ENCODE data around the gene CUL9. TPM values are rescaled to one million over a fixed set of nuclear protein-coding genes. Genes with fewer than 3 reads are reported as not detected.

Gene CUL9
- polyA plus RNA-seq, 1 donor from 2014 or later = 65.0 TPM

- Histone ChIP-seq H3K36me3 (ENCODE audit: insufficient read depth, low read length) (no peaks in the 10 kb centered on the region), H3K9ac (ENCODE audit: low read length) (peak overlapping the region; percentile 76), H2AFZ (ENCODE audit: low read depth, low read length) (no peak overlapping the region), H3K27me3 (ENCODE audit: insufficient read depth, low read depth, low read length) (no peaks in the 10 kb centered on the region), H3K79me2 (replicated peaks; ENCODE audit: insufficient read depth, low read length) (peaks cover 2% of the 10 kb centered on the region), H4K20me1 (ENCODE audit: insufficient read depth) (no peaks in the 10 kb centered on the region), H3K4me2 (ENCODE audit: low read length) (no peak overlapping the region), H3K9me3 (ENCODE audit: low read length) (no peaks in the 10 kb centered on the region), H3K4me3 (ENCODE audit: low read length) (peak overlapping the region; percentile 79), H3K9me2 (ENCODE audit: insufficient read depth, low read length) (no peaks in the 10 kb centered on the region), H3F3A (ENCODE audit: insufficient read depth, low read length, poor library complexity, severe bottlenecking) (no peaks in the 10 kb centered on the region), H3K27ac (ENCODE audit: low read length) (peak overlapping the region; percentile 66)
- TF ChIP-seq RAD21 (conservative IDR thresholded peaks at IDR 0.05) (no peak), CTCF (IDR thresholded peaks at IDR 0.05; ENCODE audit: poor library complexity, severe bottlenecking) (no peak), TAF1 (IDR thresholded peaks at IDR 0.05; ENCODE audit: low read depth) (no peak), SMC3 (conservative IDR thresholded peaks at IDR 0.05; ENCODE audit: poor library complexity) (no peak), EP300 (conservative IDR thresholded peaks at IDR 0.05; ENCODE audit: poor library complexity, severe bottlenecking) (no peak)
Measured at GRCh38 chr6:43180985-43181384, 1.0 kb upstream of the CUL9 start.

GRCh38 chr6:43181621-43181941 is 415 bp upstream of the CUL9 start:
- Histone ChIP-seq H3K27ac (ENCODE audit: low read length) (peak overlapping the region; percentile 66), H3K36me3 (ENCODE audit: insufficient read depth, low read length) (no peaks in the 10 kb centered on the region), H3K4me2 (ENCODE audit: low read length) (peak overlapping the region; percentile 60), H3K9me2 (ENCODE audit: insufficient read depth, low read length) (no peaks in the 10 kb centered on the region), H3K79me2 (replicated peaks; ENCODE audit: insufficient read depth, low read length) (no peaks in the 10 kb centered on the region), H3K9ac (ENCODE audit: low read length) (peak overlapping the region; percentile 76), H3K4me3 (ENCODE audit: low read length) (peak overlapping the region; percentile 79), H4K20me1 (ENCODE audit: insufficient read depth) (no peaks in the 10 kb centered on the region), H3K9me3 (ENCODE audit: low read length) (no peaks in the 10 kb centered on the region), H2AFZ (ENCODE audit: low read depth, low read length) (peak overlapping the region; percentile 51), H3F3A (ENCODE audit: insufficient read depth, low read length, poor library complexity, severe bottlenecking) (no peaks in the 10 kb centered on the region), H3K27me3 (ENCODE audit: insufficient read depth, low read depth, low read length) (no peaks in the 10 kb centered on the region)
- no peak for TF ChIP-seq TAF1 (IDR thresholded peaks at IDR 0.05; ENCODE audit: low read depth)
- no peak for TF ChIP-seq MXI1 (conservative IDR thresholded peaks at IDR 0.05; ENCODE audit: poor library complexity, severe bottlenecking)
- no peak for TF ChIP-seq CTCF (IDR thresholded peaks at IDR 0.05; ENCODE audit: poor library complexity, severe bottlenecking)
- TF ChIP-seq POLR2AphosphoS5 (IDR thresholded peaks at IDR 0.05) = no peak
- TF ChIP-seq REST (IDR thresholded peaks at IDR 0.05; ENCODE audit: borderline replicate concordance) = no peak
- no peak for TF ChIP-seq EZH2 (IDR thresholded peaks at IDR 0.05; ENCODE audit: borderline replicate concordance, insufficient read depth, low read length, poor library complexity, severe bottlenecking)
- no peak for TF ChIP-seq EP300 (conservative IDR thresholded peaks at IDR 0.05; ENCODE audit: poor library complexity, severe bottlenecking)
- TF ChIP-seq RAD21 (conservative IDR thresholded peaks at IDR 0.05) = no peak
- no peak for TF ChIP-seq SMC3 (conservative IDR thresholded peaks at IDR 0.05; ENCODE audit: poor library complexity)
